GM21825 (cell line): ENCODE results near the gene KCNQ5.

Experiments
- ATAC-seq: cut with Tn5 transposase; IDR thresholded peaks from one replicate; pipeline ENCODE4 v1.9.1; 2021; ENCODE audit warnings: mild to moderate bottlenecking, moderate library complexity; ENCODE audit not compliant: unreplicated experiment

The KCNQ5 gene

GRCh38 chr6:72739368-72739779, 117.5 kb downstream of the KCNQ5 start:
- ATAC-seq: peak; percentile 55

GRCh38 chr6:72740135-72740534, 118.3 kb downstream of the KCNQ5 start:
- peak; percentile 87 for ATAC-seq

- no peak for ATAC-seq
Observed at GRCh38 chr6:72741083-72741482, 119.2 kb downstream of the KCNQ5 start.

GRCh38 chr6:72742001-72742673, 120.3 kb downstream of the KCNQ5 start:
- no peak for ATAC-seq

- no peak for ATAC-seq
Observed at GRCh38 chr6:72746276-72746675, 124.4 kb downstream of the KCNQ5 start.

GRCh38 chr6:72748759-72749158, 126.9 kb downstream of the KCNQ5 start:
- ATAC-seq: no peak

GRCh38 chr6:72755752-72756151, 133.9 kb downstream of the KCNQ5 start:
- no peak for ATAC-seq

GRCh38 chr6:72757048-72757447, 135.2 kb downstream of the KCNQ5 start:
- no peak for ATAC-seq

GRCh38 chr6:72757926-72758325, 136.1 kb downstream of the KCNQ5 start:
- no peak for ATAC-seq

GRCh38 chr6:72758901-72759300, 137.0 kb downstream of the KCNQ5 start:
- ATAC-seq: no peak

- no peak for ATAC-seq
Observed at GRCh38 chr6:72760114-72760793, 138.4 kb downstream of the KCNQ5 start.

GRCh38 chr6:72761761-72762160, 139.9 kb downstream of the KCNQ5 start:
- ATAC-seq: no peak

GRCh38 chr6:72769459-72770125, 147.7 kb downstream of the KCNQ5 start:
- ATAC-seq: peak; percentile 69

GRCh38 chr6:72770959-72771358, 149.1 kb downstream of the KCNQ5 start:
- no peak for ATAC-seq

GRCh38 chr6:72776456-72776855, 154.6 kb downstream of the KCNQ5 start:
- ATAC-seq: no peak

- no peak for ATAC-seq
Observed at GRCh38 chr6:72781624-72782023, 159.8 kb downstream of the KCNQ5 start.

GRCh38 chr6:72783035-72783434, 161.2 kb downstream of the KCNQ5 start:
- no peak for ATAC-seq

GRCh38 chr6:72783666-72784065, 161.8 kb downstream of the KCNQ5 start:
- ATAC-seq: no peak

- no peak for ATAC-seq
Observed at GRCh38 chr6:72784071-72784470, 162.2 kb downstream of the KCNQ5 start.

GRCh38 chr6:72784581-72784980, 162.7 kb downstream of the KCNQ5 start:
- no peak for ATAC-seq

GRCh38 chr6:72787391-72788031, 165.6 kb downstream of the KCNQ5 start:
- no peak for ATAC-seq

GRCh38 chr6:72788188-72788587, 166.3 kb downstream of the KCNQ5 start:
- ATAC-seq: no peak
